Left ventricle myocardium inferior (tissue), 1 donor: ENCODE data around the gene FUZ. TPM values are rescaled to one million over a fixed set of nuclear protein-coding genes. Genes with fewer than 3 reads are reported as not detected.

ENCODE experiments used
- DNase-seq: peaks from one replicate; pipeline ENCODE4 v3.0.0-alpha.2; 2020
- H3K27ac ChIP-seq: fragments of 200-600 bp; replicated peaks from 2 replicates; pipeline ENCODE4 v1.8.0; 2021
- H3K27me3 ChIP-seq: fragments of 200-600 bp; 2 replicates; pipeline ENCODE4 v1.8.0; 2021; ENCODE audit warnings: low read depth
- H3K36me3 ChIP-seq: fragments of 200-600 bp; 2 replicates; pipeline ENCODE4 v1.8.0; 2021
- H3K4me1 ChIP-seq: fragments of 200-600 bp; 2 replicates; pipeline ENCODE4 v1.8.0; 2021
- H3K4me3 ChIP-seq: fragments of 200-600 bp; 2 replicates; pipeline ENCODE4 v1.8.0; 2021; ENCODE audit warnings: mild to moderate bottlenecking, moderate library complexity
- H3K9me3 ChIP-seq: fragments of 200-600 bp; replicated peaks from 2 replicates; pipeline ENCODE4 v1.8.0; 2021
- intact Hi-C: fragments of 100-400 bp; cut with micrococcal nuclease; formaldehyde crosslinking; loops from one replicate; pipeline ENCODE4 v1.11.0; 2022
- total RNA-seq: library from RNA; stranded (reverse); fragmentation: NEBNext Ultra II Directional; extraction: Animal tissue kit (Norgen Biotek cat#: 25700); gene quantifications from one replicate; pipeline ENCODE4 v1.2.1, GENCODE V29; 2021
- TF ChIP-seq, protein P1 (sequence below): fragments of 200-600 bp; IDR thresholded peaks from 2 replicates; pipeline ENCODE4 v1.8.0; 2021; ENCODE audit warnings: antibody characterized with exemption, mild to moderate bottlenecking, borderline replicate concordance
- donor health status: DM: no; HTN: yes; CAD: no; lungs with severe emphysema.

The FUZ gene
- total RNA-seq, 1 donor from 2014 or later: 18.3 TPM

- no peaks in the 10 kb centered on the region for H3K27me3 ChIP-seq
- H3K36me3 ChIP-seq: peaks cover 91% of the 10 kb centered on the region
- DNase-seq: no peak
- TF ChIP-seq, protein P1, sequence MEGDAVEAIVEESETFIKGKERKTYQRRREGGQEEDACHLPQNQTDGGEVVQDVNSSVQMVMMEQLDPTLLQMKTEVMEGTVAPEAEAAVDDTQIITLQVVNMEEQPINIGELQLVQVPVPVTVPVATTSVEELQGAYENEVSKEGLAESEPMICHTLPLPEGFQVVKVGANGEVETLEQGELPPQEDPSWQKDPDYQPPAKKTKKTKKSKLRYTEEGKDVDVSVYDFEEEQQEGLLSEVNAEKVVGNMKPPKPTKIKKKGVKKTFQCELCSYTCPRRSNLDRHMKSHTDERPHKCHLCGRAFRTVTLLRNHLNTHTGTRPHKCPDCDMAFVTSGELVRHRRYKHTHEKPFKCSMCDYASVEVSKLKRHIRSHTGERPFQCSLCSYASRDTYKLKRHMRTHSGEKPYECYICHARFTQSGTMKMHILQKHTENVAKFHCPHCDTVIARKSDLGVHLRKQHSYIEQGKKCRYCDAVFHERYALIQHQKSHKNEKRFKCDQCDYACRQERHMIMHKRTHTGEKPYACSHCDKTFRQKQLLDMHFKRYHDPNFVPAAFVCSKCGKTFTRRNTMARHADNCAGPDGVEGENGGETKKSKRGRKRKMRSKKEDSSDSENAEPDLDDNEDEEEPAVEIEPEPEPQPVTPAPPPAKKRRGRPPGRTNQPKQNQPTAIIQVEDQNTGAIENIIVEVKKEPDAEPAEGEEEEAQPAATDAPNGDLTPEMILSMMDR: no peak
- intact Hi-C loops: no loop called here
- peak overlapping the region; percentile 59 for H3K4me3 ChIP-seq
- peak overlapping the region; percentile 72 for H3K27ac ChIP-seq
- no peaks in the 10 kb centered on the region for H3K9me3 ChIP-seq
- peaks cover 18% of the 10 kb centered on the region for H3K4me1 ChIP-seq
These were observed 11.6 kb downstream of the FUZ start for GRCh38 chr19:49801401-49801888.

DNA sequence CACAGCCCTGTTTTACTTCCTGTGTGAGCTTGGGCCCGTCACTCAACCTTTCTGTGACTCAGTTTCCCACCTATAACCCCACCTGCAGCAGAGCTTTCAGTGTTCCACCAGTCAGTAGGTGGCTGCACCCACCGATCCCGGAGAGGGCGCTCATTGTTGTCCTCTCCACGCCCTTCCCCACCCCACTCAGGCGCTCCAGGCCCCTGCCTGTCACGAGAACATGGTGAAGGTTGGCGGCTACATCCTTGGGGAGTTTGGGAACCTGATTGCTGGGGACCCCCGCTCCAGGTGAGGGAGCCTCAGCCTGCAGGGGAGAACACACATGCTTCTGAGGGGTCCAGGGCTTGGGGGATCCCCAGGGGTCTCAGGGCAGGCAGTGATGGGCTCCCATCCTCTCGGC, 12.3 kb downstream of the FUZ start:
- H3K27ac ChIP-seq: no peak overlapping the region
- TF ChIP-seq, protein P1: no peak
- intact Hi-C loops: no loop called here
- no peaks in the 10 kb centered on the region for H3K27me3 ChIP-seq
- no peak for DNase-seq
- H3K4me1 ChIP-seq: peaks cover 18% of the 10 kb centered on the region
- peaks cover 91% of the 10 kb centered on the region for H3K36me3 ChIP-seq
- H3K9me3 ChIP-seq: no peaks in the 10 kb centered on the region
- no peak overlapping the region for H3K4me3 ChIP-seq

DNA sequence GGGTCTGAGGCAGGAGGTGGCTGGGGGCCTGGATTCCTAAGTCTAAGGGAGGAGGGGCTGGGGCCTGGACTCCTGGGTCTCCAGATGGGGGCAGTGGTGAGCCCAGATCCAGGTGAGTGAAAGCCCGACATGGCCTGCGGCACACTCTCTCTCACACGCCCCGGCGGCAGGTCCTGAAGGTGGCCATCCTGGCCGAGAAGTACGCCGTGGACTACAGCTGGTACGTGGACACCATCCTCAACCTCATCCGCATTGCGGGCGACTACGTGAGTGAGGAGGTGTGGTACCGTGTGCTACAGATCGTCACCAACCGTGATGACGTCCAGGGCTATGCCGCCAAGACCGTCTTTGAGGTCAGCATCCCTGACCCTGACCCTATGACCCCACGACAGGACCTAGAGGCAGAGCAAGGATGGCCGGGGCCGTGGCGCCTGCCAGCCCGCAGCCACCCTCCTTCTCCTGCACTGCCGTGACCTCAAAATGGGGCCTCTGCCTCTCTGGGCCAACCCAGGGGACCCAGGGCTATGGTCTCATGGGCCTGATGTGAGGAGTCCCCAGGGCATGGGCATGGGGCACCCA, 13.2 kb downstream of the FUZ start:
- DNase-seq: no peak
- H3K27me3 ChIP-seq: no peaks in the 10 kb centered on the region
- H3K36me3 ChIP-seq: peaks cover 93% of the 10 kb centered on the region
- TF ChIP-seq, protein P1: no peak
- H3K9me3 ChIP-seq: no peaks in the 10 kb centered on the region
- intact Hi-C loops: no loop called here
- no peak overlapping the region for H3K4me3 ChIP-seq
- no peak overlapping the region for H3K27ac ChIP-seq
- H3K4me1 ChIP-seq: peaks cover 18% of the 10 kb centered on the region

GRCh38 chr19:49799271-49799797, 13.8 kb downstream of the FUZ start:
- intact Hi-C loops: no loop called here
- no peak overlapping the region for H3K4me3 ChIP-seq
- TF ChIP-seq, protein P1: no peak
- H3K27me3 ChIP-seq: no peaks in the 10 kb centered on the region
- peaks cover 93% of the 10 kb centered on the region for H3K36me3 ChIP-seq
- DNase-seq: no peak
- H3K9me3 ChIP-seq: no peaks in the 10 kb centered on the region
- H3K27ac ChIP-seq: no peak overlapping the region
- peaks cover 18% of the 10 kb centered on the region for H3K4me1 ChIP-seq

GRCh38 chr19:49798574-49798973, 14.5 kb downstream of the FUZ start:
- no peak for DNase-seq
- Histone ChIP-seq H3K27me3 (no peaks in the 10 kb centered on the region), H3K4me1 (peaks cover 18% of the 10 kb centered on the region), H3K4me3 (no peak overlapping the region), H3K27ac (no peak overlapping the region), H3K36me3 (peaks cover 95% of the 10 kb centered on the region), H3K9me3 (no peaks in the 10 kb centered on the region)
- TF ChIP-seq, protein P1: no peak
- intact Hi-C loops: no loop called here
